Thyroid gland (tissue), 4 donors: ENCODE results near the gene TSPAN9. TPM values are rescaled to one million over a fixed set of nuclear protein-coding genes. Genes with fewer than 3 reads are reported as not detected.
A peak's percentile ranks its signal among the peaks of the same experiment; 100 is the strongest.

Experiments
- DNase-seq, 2 donors: peaks; one replicate each; pipeline ENCODE4 v3.0.0-alpha.2; 2019
- H3K27ac ChIP-seq, 3 donors: fragments of 200-600 bp; sonication (generic); 1 replicate in 2 of 3; 2 replicates in 1 of 3; pipeline ENCODE4 v1.5.1; 2016 to 2019; ENCODE audit warnings: mild to moderate bottlenecking in 1 of 3, moderate library complexity in 1 of 3
- H3K27me3 ChIP-seq: fragments of 200-600 bp; sonication (generic); one replicate; pipeline ENCODE4 v1.5.1; 2019
- H3K36me3 ChIP-seq, 2 donors: fragments of 200-600 bp; sonication (generic); one replicate each; pipeline ENCODE4 v1.5.1; 2016 to 2019
- H3K4me1 ChIP-seq, 2 donors: fragments of 200-600 bp; sonication (generic); one replicate each; pipeline ENCODE4 v1.5.1; 2017 to 2019
- H3K4me3 ChIP-seq, 3 donors: fragments of 200-600 bp; sonication (generic); replicated peaks in 1 of 3; 1 replicate in 2 of 3; 2 replicates in 1 of 3; pipeline ENCODE4 v1.5.1; 2016; ENCODE audit warnings: mild to moderate bottlenecking in 1 of 3
- H3K9me3 ChIP-seq: fragments of 200-600 bp; sonication (generic); one replicate; pipeline ENCODE4 v1.5.1; 2017
- POLR2A ChIP-seq, 2 donors: fragments of 450-650 bp; IDR thresholded peaks; one replicate each; pipeline ENCODE4 v1.6.1; 2017; ENCODE audit warnings: antibody characterized with exemption in 2 of 2, mild to moderate bottlenecking in 2 of 2, moderate library complexity in 1 of 2
- WGBS, 2 donors: methylation state at CpG; one replicate each; pipeline ENCODE4 v1.1.5; 2017; 5-methylcytosine and 5-hydroxymethylcytosine counted together
- intact Hi-C: fragments of 100-400 bp; cut with DNase I; formaldehyde crosslinking; loops from one replicate; pipeline ENCODE4 v1.15.1; 2023
- total RNA-seq, 4 donors: library from RNA; depleted of rRNA; stranded (reverse); fragments of >200 nt; gene quantifications; one replicate each; pipeline ENCODE4 v1.2.3, GENCODE V29; 2016
- TF ChIP-seq, protein P1 (sequence below), 6 experiments: fragments of 200-600 bp in 3 of 6; fragments of 450-650 bp in 3 of 6; sonication (generic) in 3 of 6; IDR thresholded peaks; one replicate each; pipeline ENCODE4 v1.5.1; 2016 to 2019; ENCODE audit warnings: antibody characterized with exemption in 6 of 6, mild to moderate bottlenecking in 2 of 6, inconsistent platforms in 1 of 6, moderate library complexity in 1 of 6

Gene TSPAN9
- total RNA-seq, 4 donors from 2014 or later, result 26.9 to 47.5 (median 33.2) TPM

DNA sequence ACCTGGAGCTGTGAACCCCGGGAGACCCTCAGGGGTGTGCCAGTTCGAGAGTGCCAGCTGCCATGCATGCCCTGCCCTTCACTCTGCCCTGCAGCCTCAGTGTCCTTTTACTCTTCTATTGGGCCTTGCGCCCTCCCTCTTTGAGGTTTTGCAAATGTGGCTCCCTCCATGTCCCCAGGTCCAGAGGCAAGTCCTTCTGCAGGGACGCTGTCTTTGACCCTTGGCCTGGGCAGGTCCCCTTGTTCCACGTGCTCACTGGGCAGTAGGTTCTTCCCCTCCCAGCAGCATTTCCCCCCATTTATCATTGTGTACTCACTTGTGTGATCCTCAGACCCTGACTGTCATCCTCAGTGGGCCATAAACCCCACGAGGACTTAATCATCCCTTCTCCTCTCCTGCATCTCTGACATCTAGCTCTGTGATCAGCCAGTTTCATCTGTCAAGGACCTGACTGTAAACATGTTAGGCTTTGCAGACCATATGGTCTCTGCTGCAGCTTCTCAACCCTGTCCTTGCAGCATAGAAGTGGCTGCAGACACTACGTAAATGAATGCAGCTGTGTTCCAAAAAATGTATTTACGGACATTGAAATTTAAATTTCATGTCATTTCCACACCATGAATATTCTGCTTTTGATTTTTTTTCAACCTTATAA, 36.6 kb downstream of the TSPAN9 start:
- 79 to 93% methylated on average over 7 to 8 of the region's 8 CpGs for WGBS, 2 donors
- Histone ChIP-seq H3K27me3 (no peaks in the 10 kb centered on the region), H3K36me3 (no peaks in the 10 kb centered on the region), H3K9me3 (no peaks in the 10 kb centered on the region), H3K4me1 (peaks cover 0 to 25% of the 10 kb centered on the region in 2 donors), H3K4me3 (no peak overlapping the region), H3K27ac (no peak overlapping the region)
- intact Hi-C loops, result no loop called here
- no peak for DNase-seq
- TF ChIP-seq, protein P1, sequence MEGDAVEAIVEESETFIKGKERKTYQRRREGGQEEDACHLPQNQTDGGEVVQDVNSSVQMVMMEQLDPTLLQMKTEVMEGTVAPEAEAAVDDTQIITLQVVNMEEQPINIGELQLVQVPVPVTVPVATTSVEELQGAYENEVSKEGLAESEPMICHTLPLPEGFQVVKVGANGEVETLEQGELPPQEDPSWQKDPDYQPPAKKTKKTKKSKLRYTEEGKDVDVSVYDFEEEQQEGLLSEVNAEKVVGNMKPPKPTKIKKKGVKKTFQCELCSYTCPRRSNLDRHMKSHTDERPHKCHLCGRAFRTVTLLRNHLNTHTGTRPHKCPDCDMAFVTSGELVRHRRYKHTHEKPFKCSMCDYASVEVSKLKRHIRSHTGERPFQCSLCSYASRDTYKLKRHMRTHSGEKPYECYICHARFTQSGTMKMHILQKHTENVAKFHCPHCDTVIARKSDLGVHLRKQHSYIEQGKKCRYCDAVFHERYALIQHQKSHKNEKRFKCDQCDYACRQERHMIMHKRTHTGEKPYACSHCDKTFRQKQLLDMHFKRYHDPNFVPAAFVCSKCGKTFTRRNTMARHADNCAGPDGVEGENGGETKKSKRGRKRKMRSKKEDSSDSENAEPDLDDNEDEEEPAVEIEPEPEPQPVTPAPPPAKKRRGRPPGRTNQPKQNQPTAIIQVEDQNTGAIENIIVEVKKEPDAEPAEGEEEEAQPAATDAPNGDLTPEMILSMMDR (IDR thresholded peaks at IDR 0.05), result no peak
- no peak for TF ChIP-seq POLR2A (IDR thresholded peaks at IDR 0.05)

DNA sequence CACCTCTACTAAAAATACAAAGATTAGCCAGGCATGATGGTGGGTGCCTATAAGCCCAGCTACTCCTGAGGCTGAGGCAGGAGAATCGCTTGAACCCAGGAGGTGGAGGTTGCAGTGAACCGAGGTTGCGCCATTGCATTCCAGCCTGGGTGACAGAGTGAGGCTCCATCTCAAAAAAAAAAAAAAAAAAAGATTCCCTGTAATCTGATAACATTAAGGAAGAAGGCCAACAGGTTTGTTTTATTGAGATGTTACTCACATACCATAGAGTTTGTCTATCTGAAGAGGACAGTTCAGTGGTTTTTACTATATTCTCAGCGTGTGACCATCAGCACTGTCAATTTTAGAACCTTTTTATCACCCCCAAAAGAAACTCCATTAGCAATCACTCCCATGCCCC, 37.5 kb downstream of the TSPAN9 start:
- Histone ChIP-seq H3K27me3 (no peaks in the 10 kb centered on the region), H3K27ac (no peak overlapping the region), H3K9me3 (no peaks in the 10 kb centered on the region), H3K36me3 (no peaks in the 10 kb centered on the region), H3K4me1 (peaks cover 5 to 33% of the 10 kb centered on the region in 2 donors), H3K4me3 (no peak overlapping the region)
- DNase-seq, result no peak
- TF ChIP-seq POLR2A (IDR thresholded peaks at IDR 0.05), result no peak
- TF ChIP-seq, protein P1 (IDR thresholded peaks at IDR 0.05), result no peak
- intact Hi-C loops, result no loop called here
- WGBS, 2 donors, result 95 to 96% methylated on average over 4 of the region's 4 CpGs

GRCh38 chr12:3115078-3115477, 37.9 kb downstream of the TSPAN9 start:
- no peak overlapping the region for H3K27ac ChIP-seq
- WGBS, 2 donors, result 97 to 98% methylated on average over 3 of the region's 3 CpGs
- H3K27me3 ChIP-seq, result no peaks in the 10 kb centered on the region
- no peak for DNase-seq
- H3K9me3 ChIP-seq, result no peaks in the 10 kb centered on the region
- no peak overlapping the region for H3K4me3 ChIP-seq
- peaks cover 9 to 37% of the 10 kb centered on the region in 2 donors for H3K4me1 ChIP-seq
- intact Hi-C loops, result no loop called here
- TF ChIP-seq POLR2A (IDR thresholded peaks at IDR 0.05), result no peak
- TF ChIP-seq, protein P1 (IDR thresholded peaks at IDR 0.05), result no peak
- H3K36me3 ChIP-seq, result no peaks in the 10 kb centered on the region

GRCh38 chr12:3116106-3116844, 39.1 kb downstream of the TSPAN9 start:
- intact Hi-C loops, result no loop called here
- TF ChIP-seq, protein P1 (IDR thresholded peaks at IDR 0.05), result no peak
- no peak for TF ChIP-seq POLR2A (IDR thresholded peaks at IDR 0.05)
- no peaks in the 10 kb centered on the region for H3K27me3 ChIP-seq
- DNase-seq, result no peak
- peak overlapping the region in 2 of 3 donors; percentile 60 to 63 for H3K27ac ChIP-seq
- WGBS, 2 donors, result 78 to 79% methylated on average over 19 of the region's 19 CpGs
- H3K9me3 ChIP-seq, result no peaks in the 10 kb centered on the region
- H3K4me3 ChIP-seq, result no peak overlapping the region
- H3K4me1 ChIP-seq, result peaks cover 16 to 48% of the 10 kb centered on the region in 2 donors
- no peaks in the 10 kb centered on the region for H3K36me3 ChIP-seq

- H3K4me1 ChIP-seq, result peaks cover 16 to 48% of the 10 kb centered on the region in 2 donors
- 62 to 67% methylated on average over 10 of the region's 10 CpGs for WGBS, 2 donors
- DNase-seq, result no peak
- no peak for TF ChIP-seq POLR2A (IDR thresholded peaks at IDR 0.05)
- TF ChIP-seq, protein P1 (IDR thresholded peaks at IDR 0.05), result no peak
- no peaks in the 10 kb centered on the region for H3K36me3 ChIP-seq
- H3K4me3 ChIP-seq, result no peak overlapping the region
- no peaks in the 10 kb centered on the region for H3K9me3 ChIP-seq
- intact Hi-C loops, result no loop called here
- peak overlapping the region in 2 of 3 donors; percentile 60 to 63 for H3K27ac ChIP-seq
- no peaks in the 10 kb centered on the region for H3K27me3 ChIP-seq
These were observed 40.0 kb downstream of the TSPAN9 start for GRCh38 chr12:3117144-3117581.
